Activated T-cell treated with anti-CD3 and anti-CD28 coated beads, Interleukin-2, amount 50 U/mL, for 4 hours (primary cell): ENCODE measurements around the gene PPIE. TPM values are rescaled to one million over a fixed set of nuclear protein-coding genes. Genes with fewer than 3 reads are reported as not detected.
A peak's percentile ranks its signal among the peaks of the same experiment; 100 is the strongest.

Experiments used
- ATAC-seq, 2 donors: fragments of 200-7000 bp; cut with Tn5 transposase; one replicate each; pipeline ENCODE4 v1.10.0; 2021
- DNase-seq: peaks from one replicate; pipeline ENCODE4 v3.0.0-alpha.2; 2020
- H3K27me3 Mint-ChIP-seq: one replicate; pipeline ENCODE4 v1.8.0; 2021; ENCODE audit warnings: low read depth, mixed read lengths
- H3K36me3 Mint-ChIP-seq: one replicate; pipeline ENCODE4 v1.8.0; 2022; ENCODE audit warnings: mixed read lengths; ENCODE audit not compliant: insufficient read depth
- H3K4me1 Mint-ChIP-seq: one replicate; pipeline ENCODE4 v1.8.0; 2021; ENCODE audit warnings: low read depth, mixed read lengths
- H3K4me3 Mint-ChIP-seq: one replicate; pipeline ENCODE4 v1.8.0; 2021; ENCODE audit warnings: mild to moderate bottlenecking, moderate library complexity, mixed read lengths
- H3K9me3 Mint-ChIP-seq: one replicate; pipeline ENCODE4 v1.8.0; 2021; ENCODE audit warnings: mixed read lengths
- total RNA-seq, 3 donors: library from RNA; stranded (reverse); gene quantifications; one replicate each; pipeline ENCODE4 v1.2.1, GENCODE V29; 2021

PPIE gene
- total RNA-seq, 3 donors from 2014 or later: 54.0 to 65.4 (median 63.2) TPM

- Mint-ChIP-seq H3K36me3 (no peaks in the 10 kb centered on the region), H3K4me1 (peaks cover 10% of the 10 kb centered on the region), H3K4me3 (no peak overlapping the region), H3K27me3 (peaks cover 46% of the 10 kb centered on the region), H3K9me3 (no peaks in the 10 kb centered on the region)
- ATAC-seq (no peak), DNase-seq (no peak)
These were observed 6.0 kb upstream of the PPIE start for GRCh38 chr1:39732730-39733129.

GRCh38 chr1:39733161-39733560 is 5.5 kb upstream of the PPIE start:
- ATAC-seq (peak in 1 of 2 donors; percentile 37), DNase-seq (no peak)
- Mint-ChIP-seq H3K4me3 (no peak overlapping the region), H3K4me1 (peaks cover 11% of the 10 kb centered on the region), H3K27me3 (peaks cover 42% of the 10 kb centered on the region), H3K9me3 (no peaks in the 10 kb centered on the region), H3K36me3 (no peaks in the 10 kb centered on the region)

- Mint-ChIP-seq H3K9me3 (no peaks in the 10 kb centered on the region), H3K27me3 (peaks cover 21% of the 10 kb centered on the region), H3K4me1 (peaks cover 26% of the 10 kb centered on the region), H3K4me3 (no peak overlapping the region), H3K36me3 (peaks cover 4% of the 10 kb centered on the region)
- DNase-seq (no peak), ATAC-seq (no peak)
These were observed 3.0 kb upstream of the PPIE start for GRCh38 chr1:39735731-39736130.

- Mint-ChIP-seq H3K27me3 (peaks cover 21% of the 10 kb centered on the region), H3K4me1 (peaks cover 30% of the 10 kb centered on the region), H3K9me3 (no peaks in the 10 kb centered on the region), H3K4me3 (no peak overlapping the region), H3K36me3 (peaks cover 17% of the 10 kb centered on the region)
- ATAC-seq (no peak), DNase-seq (no peak)
These were observed 1.0 kb upstream of the PPIE start for GRCh38 chr1:39737546-39738169.

- Mint-ChIP-seq H3K9me3 (no peaks in the 10 kb centered on the region), H3K36me3 (peaks cover 66% of the 10 kb centered on the region), H3K4me3 (no peak overlapping the region), H3K4me1 (peaks cover 10% of the 10 kb centered on the region), H3K27me3 (no peaks in the 10 kb centered on the region)
- DNase-seq (no peak), ATAC-seq (no peak)
These were observed 6.5 kb downstream of the PPIE start for GRCh38 chr1:39745016-39745670.

- H3K9me3 Mint-ChIP-seq: no peaks in the 10 kb centered on the region
- ATAC-seq: no peak
- no peaks in the 10 kb centered on the region for H3K27me3 Mint-ChIP-seq
- no peak overlapping the region for H3K4me3 Mint-ChIP-seq
- DNase-seq: no peak
- peaks cover 52% of the 10 kb centered on the region for H3K36me3 Mint-ChIP-seq
- H3K4me1 Mint-ChIP-seq: peaks cover 3% of the 10 kb centered on the region
These were observed 12.9 kb downstream of the PPIE start for GRCh38 chr1:39751595-39751994.

GRCh38 chr1:39752703-39753102 is 14.0 kb downstream of the PPIE start:
- Mint-ChIP-seq H3K9me3 (no peaks in the 10 kb centered on the region), H3K4me1 (no peaks in the 10 kb centered on the region), H3K4me3 (no peak overlapping the region), H3K36me3 (peaks cover 50% of the 10 kb centered on the region), H3K27me3 (no peaks in the 10 kb centered on the region)
- ATAC-seq: no peak
- no peak for DNase-seq

- H3K4me1 Mint-ChIP-seq: no peaks in the 10 kb centered on the region
- no peak for ATAC-seq
- no peak overlapping the region for H3K4me3 Mint-ChIP-seq
- no peaks in the 10 kb centered on the region for H3K27me3 Mint-ChIP-seq
- H3K9me3 Mint-ChIP-seq: no peaks in the 10 kb centered on the region
- DNase-seq: no peak
- peaks cover 48% of the 10 kb centered on the region for H3K36me3 Mint-ChIP-seq
These were observed 14.7 kb downstream of the PPIE start for GRCh38 chr1:39753132-39754025.

DNA sequence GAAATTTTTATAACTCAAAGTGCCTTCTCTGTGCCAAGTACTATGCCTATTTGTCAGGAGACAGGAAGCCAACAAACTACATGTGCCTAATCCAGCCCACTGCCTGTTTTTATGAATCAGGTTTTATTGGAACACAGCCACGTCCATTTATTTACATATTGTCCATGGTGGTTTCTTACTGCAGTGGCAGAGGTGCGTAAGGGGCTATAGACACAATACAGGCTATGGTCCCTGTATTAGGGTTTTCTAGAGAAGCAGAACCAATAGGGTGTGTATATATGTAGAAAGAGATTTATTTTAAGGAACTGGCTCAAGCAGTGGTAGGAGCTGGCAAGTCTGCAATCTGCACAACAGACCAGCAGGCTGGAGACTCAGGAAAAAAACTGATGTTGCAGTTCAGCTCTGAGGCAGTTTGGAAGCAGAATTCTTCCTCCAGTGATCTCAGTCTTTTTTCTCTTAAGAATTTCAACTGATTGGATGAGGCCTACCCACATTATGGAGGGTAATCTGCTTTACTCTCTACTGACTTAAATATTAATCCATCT is 15.4 kb downstream of the PPIE start:
- Mint-ChIP-seq H3K36me3 (peaks cover 44% of the 10 kb centered on the region), H3K9me3 (no peaks in the 10 kb centered on the region), H3K4me3 (no peak overlapping the region), H3K27me3 (no peaks in the 10 kb centered on the region), H3K4me1 (no peaks in the 10 kb centered on the region)
- no peak for ATAC-seq
- no peak for DNase-seq

- Mint-ChIP-seq H3K4me3 (no peak overlapping the region), H3K9me3 (no peaks in the 10 kb centered on the region), H3K4me1 (no peaks in the 10 kb centered on the region), H3K27me3 (no peaks in the 10 kb centered on the region), H3K36me3 (peaks cover 39% of the 10 kb centered on the region)
- DNase-seq: no peak
- ATAC-seq: no peak
These were observed 16.3 kb downstream of the PPIE start for GRCh38 chr1:39754906-39755504.

- no peaks in the 10 kb centered on the region for H3K27me3 Mint-ChIP-seq
- no peaks in the 10 kb centered on the region for H3K9me3 Mint-ChIP-seq
- H3K4me3 Mint-ChIP-seq: no peak overlapping the region
- peaks cover 34% of the 10 kb centered on the region for H3K36me3 Mint-ChIP-seq
- no peak for DNase-seq
- H3K4me1 Mint-ChIP-seq: no peaks in the 10 kb centered on the region
- ATAC-seq: no peak
These were observed 17.4 kb downstream of the PPIE start for GRCh38 chr1:39755965-39756659.

GRCh38 chr1:39757501-39757900 is 18.8 kb downstream of the PPIE start:
- DNase-seq: no peak
- Mint-ChIP-seq H3K9me3 (no peaks in the 10 kb centered on the region), H3K4me1 (no peaks in the 10 kb centered on the region), H3K27me3 (no peaks in the 10 kb centered on the region), H3K36me3 (peaks cover 28% of the 10 kb centered on the region), H3K4me3 (no peak overlapping the region)
- no peak for ATAC-seq

- no peak overlapping the region for H3K4me3 Mint-ChIP-seq
- no peaks in the 10 kb centered on the region for H3K9me3 Mint-ChIP-seq
- ATAC-seq (no peak), DNase-seq (no peak)
- peaks cover 23% of the 10 kb centered on the region for H3K36me3 Mint-ChIP-seq
- no peaks in the 10 kb centered on the region for H3K4me1 Mint-ChIP-seq
- H3K27me3 Mint-ChIP-seq: no peaks in the 10 kb centered on the region
These were observed 20.1 kb downstream of the PPIE start for GRCh38 chr1:39758556-39759435.
